ENCODE measurements around the gene SLC44A3. TPM values are rescaled to one million over a fixed set of nuclear protein-coding genes. Genes with fewer than 3 reads are reported as not detected.

SLC44A3 gene
- total and polyA plus RNA-seq, 11 donors = 1.3 to 8.8 (median 5.8) TPM

- intact Hi-C loops (cut with DNase I) = no loop called here
- peaks cover 0 to 24% (median 6%) of the 10 kb centered on the region in 12 donors for H3K4me1 ChIP-seq
- H3K27me3 ChIP-seq = peaks cover 0 to 34% (median 0%) of the 10 kb centered on the region in 9 donors
- 68 to 77% (median 73%) methylated on average over 2 of the region's 2 CpGs for WGBS, 4 donors
- no peak for TF ChIP-seq CTCF (IDR thresholded peaks at IDR 0.05)
- no peak for TF ChIP-seq POLR2A (IDR thresholded peaks at IDR 0.05)
- ATAC-seq (no peak), DNase-seq (no peak)
- no peaks in the 10 kb centered on the region for H3K36me3 ChIP-seq
- no peak overlapping the region for H3K4me3 ChIP-seq
- no peak overlapping the region for H3K27ac ChIP-seq
- peaks cover 0 to 8% (median 0%) of the 10 kb centered on the region in 12 donors for H3K9me3 ChIP-seq
Observed at GRCh38 chr1:94817712-94818111, 2.4 kb upstream of the SLC44A3 start.

GRCh38 chr1:94819238-94819944 is 766 bp upstream of the SLC44A3 start:
- peaks cover 0 to 8% (median 0%) of the 10 kb centered on the region in 12 donors for H3K9me3 ChIP-seq
- intact Hi-C loops (cut with DNase I) = no loop called here
- peak in 2 of 4 donors; percentile 10 to 17 for ATAC-seq
- peak overlapping the region; percentile 27 to 88 (median 64) for H3K4me3 ChIP-seq
- peaks cover 0 to 24% (median 6%) of the 10 kb centered on the region in 12 donors for H3K4me1 ChIP-seq
- 47 to 57% (median 52%) methylated on average over 14 of the region's 14 CpGs for WGBS, 4 donors
- H3K27ac ChIP-seq = peak overlapping the region in 6 of 12 donors; percentile 39 to 78 (median 60)
- peaks cover 0 to 34% (median 0%) of the 10 kb centered on the region in 9 donors for H3K27me3 ChIP-seq
- DNase-seq = no peak
- no peak for TF ChIP-seq CTCF (IDR thresholded peaks at IDR 0.05)
- TF ChIP-seq POLR2A (IDR thresholded peaks at IDR 0.05) = no peak
- no peaks in the 10 kb centered on the region for H3K36me3 ChIP-seq

- TF ChIP-seq POLR2A (IDR thresholded peaks at IDR 0.05) = no peak
- no peak for TF ChIP-seq CTCF (IDR thresholded peaks at IDR 0.05)
- Histone ChIP-seq H3K4me3 (peak overlapping the region in 11 of 12 donors; percentile 61 to 88 (median 64)), H3K9me3 (peaks cover 0 to 8% (median 0%) of the 10 kb centered on the region in 12 donors), H3K27ac (peak overlapping the region in 1 of 12 donors; percentile 67), H3K4me1 (peaks cover 0 to 24% (median 6%) of the 10 kb centered on the region in 12 donors), H3K36me3 (peaks cover 0 to 2% (median 0%) of the 10 kb centered on the region in 9 donors), H3K27me3 (peaks cover 0 to 34% (median 0%) of the 10 kb centered on the region in 9 donors)
- ATAC-seq (peak in 2 of 4 donors; percentile 38 to 52), DNase-seq (no peak)
- WGBS, 4 donors = 44 to 55% (median 50%) methylated on average over 7 of the region's 7 CpGs
- intact Hi-C loops (cut with DNase I) = loop anchor here in 1 of 10 donors (1.0 kb wide), 1 partner anchor 222 kb away; no protein-coding TSS in a partner anchor
Observed at GRCh38 chr1:94820936-94821335, 779 bp downstream of the SLC44A3 start.

- Histone ChIP-seq H3K36me3 (peaks cover 0 to 6% (median 0%) of the 10 kb centered on the region in 9 donors), H3K27me3 (peaks cover 0 to 34% (median 0%) of the 10 kb centered on the region in 9 donors), H3K9me3 (peaks cover 0 to 5% (median 0%) of the 10 kb centered on the region in 12 donors), H3K4me3 (no peak overlapping the region), H3K27ac (no peak overlapping the region), H3K4me1 (peaks cover 0 to 24% (median 6%) of the 10 kb centered on the region in 12 donors)
- intact Hi-C loops (cut with DNase I) = no loop called here
- no peak for TF ChIP-seq CTCF (IDR thresholded peaks at IDR 0.05)
- no peak for TF ChIP-seq POLR2A (IDR thresholded peaks at IDR 0.05)
- ATAC-seq (no peak), DNase-seq (no peak)
- WGBS, 4 donors = 83 to 87% (median 85%) methylated on average over 9 of the region's 9 CpGs
Observed at GRCh38 chr1:94821636-94822305, 1.6 kb downstream of the SLC44A3 start.

Data from heart left ventricle (tissue), 16 donors.